Vagina (tissue), 2 donors: ENCODE data around the gene NIT2. TPM values are rescaled to one million over a fixed set of nuclear protein-coding genes. Genes with fewer than 3 reads are reported as not detected.

Source experiments
- DNase-seq, 2 donors: peaks; one replicate each; pipeline ENCODE4 v3.0.0-alpha.2; 2017; ENCODE audit errors: extremely low spot score in 2 of 2
- H3K27ac ChIP-seq: fragments of 200-600 bp; sonication (generic); one replicate; pipeline ENCODE4 v1.5.1; 2019
- H3K27me3 ChIP-seq: fragments of 200-600 bp; sonication (generic); one replicate; pipeline ENCODE4 v1.5.1; 2019
- H3K36me3 ChIP-seq, 2 donors: fragments of 200-600 bp; sonication (generic); one replicate each; pipeline ENCODE4 v1.5.1; 2017 to 2019
- H3K4me1 ChIP-seq: fragments of 200-600 bp; sonication (generic); one replicate; pipeline ENCODE4 v1.5.1; 2019
- H3K4me3 ChIP-seq, 2 donors: fragments of 200-600 bp; sonication (generic); 1 replicate in 1 of 2; 2 replicates in 1 of 2; pipeline ENCODE4 v1.5.1; 2016 to 2019
- H3K9me3 ChIP-seq: fragments of 200-600 bp; sonication (generic); one replicate; pipeline ENCODE4 v1.5.1; 2019
- POLR2A ChIP-seq, 2 donors: fragments of 450-650 bp; IDR thresholded peaks; one replicate each; pipeline ENCODE4 v1.6.1; 2017; ENCODE audit warnings: antibody characterized with exemption in 2 of 2, mild to moderate bottlenecking in 2 of 2, moderate library complexity in 2 of 2
- POLR2AphosphoS5 ChIP-seq, 2 donors: sonication (generic); formaldehyde crosslinking; IDR thresholded peaks; one replicate each; pipeline ENCODE4 v1.9.0; 2017; ENCODE audit warnings: antibody characterized with exemption in 2 of 2, mild to moderate bottlenecking in 2 of 2, low read depth in 1 of 2; ENCODE audit not compliant: insufficient read depth in 1 of 2
- intact Hi-C: fragments of 100-400 bp; cut with DNase I; formaldehyde crosslinking; loops from one replicate; pipeline ENCODE4 v1.15.1; 2023
- total RNA-seq: library from RNA; depleted of rRNA; stranded (reverse); fragments of >200 nt; gene quantifications from one replicate; pipeline ENCODE4 v1.2.3, GENCODE V29; 2016
- TF ChIP-seq, protein P1 (sequence below), 3 experiments: fragments of 450-650 bp in 2 of 3; fragments of 200-600 bp in 1 of 3; sonication (generic) in 1 of 3; IDR thresholded peaks; one replicate each; pipeline ENCODE4 v1.5.1; 2017 to 2019; ENCODE audit warnings: antibody characterized with exemption in 3 of 3, mild to moderate bottlenecking in 2 of 3, moderate library complexity in 2 of 3

NIT2 gene
- total RNA-seq, 1 donor from 2014 or later, result 26.0 TPM

DNA sequence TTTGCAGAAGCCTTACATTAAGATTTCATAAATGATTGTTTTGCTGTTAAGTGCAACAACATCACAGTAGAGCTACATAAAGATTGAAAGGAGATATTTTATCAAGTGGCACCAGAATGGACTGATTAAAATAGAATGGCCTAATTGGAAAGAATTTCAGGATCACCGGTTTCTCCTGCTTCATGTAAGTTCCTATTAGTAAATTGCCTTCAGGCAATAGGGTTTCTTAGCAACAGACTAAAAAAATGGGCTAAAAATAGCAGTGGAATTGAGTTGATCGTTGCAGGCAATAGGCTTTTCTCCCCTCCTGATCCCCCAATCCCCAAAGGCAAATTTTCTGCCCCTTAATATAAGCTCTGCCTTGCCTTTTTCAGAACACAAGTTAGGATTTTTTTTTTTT, 67.7 kb downstream of the NIT2 start:
- H3K36me3 ChIP-seq, result no peaks in the 10 kb centered on the region
- H3K4me1 ChIP-seq, result peaks cover 46% of the 10 kb centered on the region
- peak overlapping the region; percentile 93 to 94 for H3K4me3 ChIP-seq
- no peaks in the 10 kb centered on the region for H3K9me3 ChIP-seq
- TF ChIP-seq POLR2AphosphoS5 (IDR thresholded peaks at IDR 0.05; ENCODE audit: insufficient read depth in 1 of 2, low read depth in 1 of 2) (no peak), POLR2A (IDR thresholded peaks at IDR 0.05) (no peak)
- TF ChIP-seq, protein P1, sequence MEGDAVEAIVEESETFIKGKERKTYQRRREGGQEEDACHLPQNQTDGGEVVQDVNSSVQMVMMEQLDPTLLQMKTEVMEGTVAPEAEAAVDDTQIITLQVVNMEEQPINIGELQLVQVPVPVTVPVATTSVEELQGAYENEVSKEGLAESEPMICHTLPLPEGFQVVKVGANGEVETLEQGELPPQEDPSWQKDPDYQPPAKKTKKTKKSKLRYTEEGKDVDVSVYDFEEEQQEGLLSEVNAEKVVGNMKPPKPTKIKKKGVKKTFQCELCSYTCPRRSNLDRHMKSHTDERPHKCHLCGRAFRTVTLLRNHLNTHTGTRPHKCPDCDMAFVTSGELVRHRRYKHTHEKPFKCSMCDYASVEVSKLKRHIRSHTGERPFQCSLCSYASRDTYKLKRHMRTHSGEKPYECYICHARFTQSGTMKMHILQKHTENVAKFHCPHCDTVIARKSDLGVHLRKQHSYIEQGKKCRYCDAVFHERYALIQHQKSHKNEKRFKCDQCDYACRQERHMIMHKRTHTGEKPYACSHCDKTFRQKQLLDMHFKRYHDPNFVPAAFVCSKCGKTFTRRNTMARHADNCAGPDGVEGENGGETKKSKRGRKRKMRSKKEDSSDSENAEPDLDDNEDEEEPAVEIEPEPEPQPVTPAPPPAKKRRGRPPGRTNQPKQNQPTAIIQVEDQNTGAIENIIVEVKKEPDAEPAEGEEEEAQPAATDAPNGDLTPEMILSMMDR (IDR thresholded peaks at IDR 0.05), result no peak
- H3K27ac ChIP-seq, result peak overlapping the region; percentile 85
- DNase-seq, result no peak
- no peaks in the 10 kb centered on the region for H3K27me3 ChIP-seq
- intact Hi-C loops, result no loop called here

DNA sequence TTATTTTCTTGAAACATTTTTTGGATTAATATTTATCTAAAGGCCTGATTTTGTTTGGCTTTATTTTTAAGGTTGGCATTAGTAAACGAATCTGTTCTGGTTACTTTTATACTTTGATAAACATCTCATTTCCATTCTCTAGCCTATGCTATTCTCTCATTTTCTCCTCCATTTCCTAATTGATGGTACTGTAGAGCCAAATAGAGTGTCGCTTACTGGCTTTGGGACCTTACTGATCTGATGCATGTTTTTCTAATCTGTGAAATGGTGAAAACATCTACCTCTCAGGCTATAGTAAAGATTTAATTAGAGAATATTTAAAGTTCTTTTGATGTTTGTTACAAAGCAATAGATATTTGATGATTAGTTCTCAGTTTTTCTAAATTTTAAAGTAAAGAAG, 68.3 kb downstream of the NIT2 start:
- Histone ChIP-seq H3K4me1 (peaks cover 43% of the 10 kb centered on the region), H3K9me3 (no peaks in the 10 kb centered on the region), H3K4me3 (peak overlapping the region in 1 of 2 donors; percentile 93), H3K27ac (peak overlapping the region; percentile 85), H3K36me3 (no peaks in the 10 kb centered on the region), H3K27me3 (no peaks in the 10 kb centered on the region)
- intact Hi-C loops, result no loop called here
- TF ChIP-seq, protein P1 (IDR thresholded peaks at IDR 0.05), result no peak
- TF ChIP-seq POLR2AphosphoS5 (IDR thresholded peaks at IDR 0.05; ENCODE audit: insufficient read depth in 1 of 2, low read depth in 1 of 2), result no peak
- no peak for TF ChIP-seq POLR2A (IDR thresholded peaks at IDR 0.05)
- no peak for DNase-seq

DNA sequence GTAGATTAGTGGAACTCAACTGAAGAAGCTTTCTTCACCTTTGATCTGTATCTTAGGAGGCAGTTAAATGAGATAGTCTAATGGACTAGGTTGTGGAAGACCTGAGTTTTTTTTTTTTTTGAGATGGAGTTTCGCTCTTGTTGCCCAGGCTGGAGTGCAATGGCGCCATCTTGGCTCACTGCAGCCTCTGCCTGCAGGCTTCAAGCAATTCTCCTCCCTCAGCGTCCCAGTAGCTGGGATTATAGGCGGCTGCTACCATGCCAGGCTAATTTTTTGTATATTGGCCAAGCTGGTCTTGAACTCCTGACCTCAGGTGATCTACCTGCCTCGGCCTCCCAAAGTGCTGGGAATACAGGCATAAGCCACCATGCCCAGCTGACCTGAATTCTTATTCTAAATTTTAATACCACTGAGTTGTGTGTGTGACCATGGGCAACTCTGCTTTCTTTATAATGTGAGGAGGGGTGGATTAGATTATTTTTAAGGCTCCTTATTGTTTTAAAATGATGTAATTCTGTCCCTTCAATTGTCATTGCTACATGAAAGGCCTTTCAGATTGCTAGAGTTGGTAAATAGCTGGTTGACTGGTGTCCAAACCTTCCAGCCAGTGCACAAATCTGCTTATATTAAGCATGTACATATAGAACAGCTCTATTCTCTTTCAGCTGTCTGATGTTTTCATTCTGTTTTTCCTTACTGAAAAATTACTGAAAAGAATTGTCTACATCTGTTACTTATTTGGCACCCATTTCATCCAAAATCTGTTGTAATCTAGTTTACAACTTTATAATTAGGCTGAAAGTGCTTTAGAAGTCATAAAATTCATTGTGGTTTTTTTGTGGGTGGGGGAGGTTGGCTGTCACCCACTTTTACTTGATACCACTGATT, 69.0 kb downstream of the NIT2 start:
- Histone ChIP-seq H3K27me3 (no peaks in the 10 kb centered on the region), H3K4me3 (no peak overlapping the region), H3K4me1 (peaks cover 41% of the 10 kb centered on the region), H3K9me3 (no peaks in the 10 kb centered on the region), H3K36me3 (no peaks in the 10 kb centered on the region), H3K27ac (no peak overlapping the region)
- TF ChIP-seq, protein P1 (IDR thresholded peaks at IDR 0.05), result no peak
- no peak for TF ChIP-seq POLR2AphosphoS5 (IDR thresholded peaks at IDR 0.05; ENCODE audit: insufficient read depth in 1 of 2, low read depth in 1 of 2)
- no peak for TF ChIP-seq POLR2A (IDR thresholded peaks at IDR 0.05)
- intact Hi-C loops, result no loop called here
- no peak for DNase-seq

DNA sequence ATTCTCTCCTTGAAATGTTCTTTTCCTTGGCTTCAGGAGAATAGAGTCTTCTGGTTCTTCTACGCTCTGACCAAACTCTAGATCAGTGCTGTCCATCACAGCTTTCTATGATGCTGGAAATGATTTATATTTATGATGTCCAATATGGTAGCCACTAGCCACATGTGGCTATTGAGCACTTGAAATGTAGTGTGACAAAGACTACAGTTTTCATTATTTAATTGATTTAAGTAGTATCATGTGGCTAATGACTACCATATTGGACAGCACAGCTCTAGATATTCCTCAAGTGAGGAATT, 69.6 kb downstream of the NIT2 start:
- Histone ChIP-seq H3K4me3 (no peak overlapping the region), H3K27me3 (no peaks in the 10 kb centered on the region), H3K27ac (no peak overlapping the region), H3K4me1 (peaks cover 35% of the 10 kb centered on the region), H3K36me3 (no peaks in the 10 kb centered on the region), H3K9me3 (no peaks in the 10 kb centered on the region)
- DNase-seq, result no peak
- intact Hi-C loops, result no loop called here
- no peak for TF ChIP-seq POLR2AphosphoS5 (IDR thresholded peaks at IDR 0.05; ENCODE audit: insufficient read depth in 1 of 2, low read depth in 1 of 2)
- TF ChIP-seq, protein P1 (IDR thresholded peaks at IDR 0.05), result no peak
- TF ChIP-seq POLR2A (IDR thresholded peaks at IDR 0.05), result no peak

DNA sequence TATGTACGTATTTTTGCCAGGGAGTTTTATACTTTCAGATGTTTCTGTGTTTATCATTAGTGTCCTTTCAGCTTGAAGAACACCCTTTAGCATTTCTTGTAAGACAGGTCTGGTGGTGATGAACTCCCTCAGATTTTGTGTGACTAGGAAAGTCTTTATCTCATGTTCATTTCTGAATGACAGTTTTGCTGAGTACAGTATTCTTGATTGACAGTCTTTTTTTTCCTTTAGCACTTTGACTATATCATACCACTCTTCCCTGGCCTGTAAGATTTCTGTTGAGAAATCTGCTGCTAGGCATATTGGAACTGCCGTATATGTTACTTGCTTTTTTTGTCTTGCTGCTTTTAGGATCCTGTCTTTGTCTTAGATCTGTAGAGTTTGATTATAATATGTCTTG, 72.6 kb downstream of the NIT2 start:
- Histone ChIP-seq H3K9me3 (no peaks in the 10 kb centered on the region), H3K36me3 (no peaks in the 10 kb centered on the region), H3K27ac (no peak overlapping the region), H3K4me3 (no peak overlapping the region), H3K4me1 (peaks cover 20% of the 10 kb centered on the region), H3K27me3 (no peaks in the 10 kb centered on the region)
- intact Hi-C loops, result no loop called here
- TF ChIP-seq POLR2A (IDR thresholded peaks at IDR 0.05), result no peak
- TF ChIP-seq POLR2AphosphoS5 (IDR thresholded peaks at IDR 0.05; ENCODE audit: insufficient read depth in 1 of 2, low read depth in 1 of 2), result no peak
- TF ChIP-seq, protein P1 (IDR thresholded peaks at IDR 0.05), result no peak
- DNase-seq, result no peak
